ENCODE measurements around the gene GREB1. TPM values are rescaled to one million over a fixed set of nuclear protein-coding genes. Genes with fewer than 3 reads are reported as not detected.

GREB1 gene
- total and polyA plus RNA-seq, 2 of the 13 experiments (the other 11 are each of a cell fraction or from before 2014, with no cell fraction given), result 31.3 to 61.2 TPM

GRCh38 chr2:11539317-11540147, 5.7 kb downstream of the GREB1 start (continued):
- TF ChIP-seq, protein P1, sequence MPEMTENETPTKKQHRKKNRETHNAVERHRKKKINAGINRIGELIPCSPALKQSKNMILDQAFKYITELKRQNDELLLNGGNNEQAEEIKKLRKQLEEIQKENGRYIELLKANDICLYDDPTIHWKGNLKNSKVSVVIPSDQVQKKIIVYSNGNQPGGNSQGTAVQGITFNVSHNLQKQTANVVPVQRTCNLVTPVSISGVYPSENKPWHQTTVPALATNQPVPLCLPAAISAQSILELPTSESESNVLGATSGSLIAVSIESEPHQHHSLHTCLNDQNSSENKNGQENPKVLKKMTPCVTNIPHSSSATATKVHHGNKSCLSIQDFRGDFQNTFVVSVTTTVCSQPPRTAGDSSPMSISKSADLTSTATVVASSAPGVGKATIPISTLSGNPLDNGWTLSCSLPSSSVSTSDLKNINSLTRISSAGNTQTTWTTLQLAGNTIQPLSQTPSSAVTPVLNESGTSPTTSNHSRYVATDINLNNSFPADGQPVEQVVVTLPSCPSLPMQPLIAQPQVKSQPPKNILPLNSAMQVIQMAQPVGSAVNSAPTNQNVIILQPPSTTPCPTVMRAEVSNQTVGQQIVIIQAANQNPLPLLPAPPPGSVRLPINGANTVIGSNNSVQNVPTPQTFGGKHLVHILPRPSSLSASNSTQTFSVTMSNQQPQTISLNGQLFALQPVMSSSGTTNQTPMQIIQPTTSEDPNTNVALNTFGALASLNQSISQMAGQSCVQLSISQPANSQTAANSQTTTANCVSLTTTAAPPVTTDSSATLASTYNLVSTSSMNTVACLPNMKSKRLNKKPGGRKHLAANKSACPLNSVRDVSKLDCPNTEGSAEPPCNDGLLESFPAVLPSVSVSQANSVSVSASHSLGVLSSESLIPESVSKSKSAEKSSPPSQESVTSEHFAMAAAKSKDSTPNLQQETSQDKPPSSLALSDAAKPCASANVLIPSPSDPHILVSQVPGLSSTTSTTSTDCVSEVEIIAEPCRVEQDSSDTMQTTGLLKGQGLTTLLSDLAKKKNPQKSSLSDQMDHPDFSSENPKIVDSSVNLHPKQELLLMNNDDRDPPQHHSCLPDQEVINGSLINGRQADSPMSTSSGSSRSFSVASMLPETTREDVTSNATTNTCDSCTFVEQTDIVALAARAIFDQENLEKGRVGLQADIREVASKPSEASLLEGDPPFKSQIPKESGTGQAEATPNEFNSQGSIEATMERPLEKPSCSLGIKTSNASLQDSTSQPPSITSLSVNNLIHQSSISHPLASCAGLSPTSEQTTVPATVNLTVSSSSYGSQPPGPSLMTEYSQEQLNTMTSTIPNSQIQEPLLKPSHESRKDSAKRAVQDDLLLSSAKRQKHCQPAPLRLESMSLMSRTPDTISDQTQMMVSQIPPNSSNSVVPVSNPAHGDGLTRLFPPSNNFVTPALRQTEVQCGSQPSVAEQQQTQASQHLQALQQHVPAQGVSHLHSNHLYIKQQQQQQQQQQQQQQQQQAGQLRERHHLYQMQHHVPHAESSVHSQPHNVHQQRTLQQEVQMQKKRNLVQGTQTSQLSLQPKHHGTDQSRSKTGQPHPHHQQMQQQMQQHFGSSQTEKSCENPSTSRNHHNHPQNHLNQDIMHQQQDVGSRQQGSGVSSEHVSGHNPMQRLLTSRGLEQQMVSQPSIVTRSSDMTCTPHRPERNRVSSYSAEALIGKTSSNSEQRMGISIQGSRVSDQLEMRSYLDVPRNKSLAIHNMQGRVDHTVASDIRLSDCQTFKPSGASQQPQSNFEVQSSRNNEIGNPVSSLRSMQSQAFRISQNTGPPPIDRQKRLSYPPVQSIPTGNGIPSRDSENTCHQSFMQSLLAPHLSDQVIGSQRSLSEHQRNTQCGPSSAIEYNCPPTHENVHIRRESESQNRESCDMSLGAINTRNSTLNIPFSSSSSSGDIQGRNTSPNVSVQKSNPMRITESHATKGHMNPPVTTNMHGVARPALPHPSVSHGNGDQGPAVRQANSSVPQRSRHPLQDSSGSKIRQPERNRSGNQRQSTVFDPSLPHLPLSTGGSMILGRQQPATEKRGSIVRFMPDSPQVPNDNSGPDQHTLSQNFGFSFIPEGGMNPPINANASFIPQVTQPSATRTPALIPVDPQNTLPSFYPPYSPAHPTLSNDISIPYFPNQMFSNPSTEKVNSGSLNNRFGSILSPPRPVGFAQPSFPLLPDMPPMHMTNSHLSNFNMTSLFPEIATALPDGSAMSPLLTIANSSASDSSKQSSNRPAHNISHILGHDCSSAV (CRISPR knock-in tag; IDR thresholded peaks at IDR 0.05; ENCODE audit: borderline replicate concordance), result no peak
- TF ChIP-seq BHLHE40 (IDR thresholded peaks at IDR 0.05; ENCODE audit: low read length), result peak; percentile 92
- TF ChIP-seq SETDB1 (CRISPR knock-in tag; IDR thresholded peaks at IDR 0.05; ENCODE audit: borderline replicate concordance), result no peak
- no peak for TF ChIP-seq ZNF75D (CRISPR knock-in tag; IDR thresholded peaks at IDR 0.05; ENCODE audit: borderline replicate concordance)
- TF ChIP-seq EZH2 (conservative IDR thresholded peaks at IDR 0.05; ENCODE audit: low read depth, low read length), result no peak
- TF ChIP-seq KLF13 (CRISPR knock-in tag; IDR thresholded peaks at IDR 0.05), result no peak
- TF ChIP-seq HCFC1 (IDR thresholded peaks at IDR 0.05; ENCODE audit: low read depth, low read length), result no peak
- TF ChIP-seq ZBTB37 (CRISPR knock-in tag; IDR thresholded peaks at IDR 0.05), result no peak
- no peak for TF ChIP-seq AGO1 (IDR thresholded peaks at IDR 0.05; ENCODE audit: low read depth, low read length, poor library complexity, severe bottlenecking)
- TF ChIP-seq RFXAP (CRISPR knock-in tag; IDR thresholded peaks at IDR 0.05; ENCODE audit: borderline replicate concordance), result peak; percentile 52; the same call in 1 of the 2 replicates
- peak; percentile 99 for TF ChIP-seq TGIF2 (CRISPR knock-in tag; IDR thresholded peaks at IDR 0.05)
- TF ChIP-seq CC2D1A (CRISPR knock-in tag; IDR thresholded peaks at IDR 0.05), result peak; percentile 36; the same call in 1 of the 2 replicates
- TF ChIP-seq ZNF569 (CRISPR knock-in tag; IDR thresholded peaks at IDR 0.05; ENCODE audit: borderline replicate concordance), result no peak
- TF ChIP-seq CERS6 (CRISPR knock-in tag; IDR thresholded peaks at IDR 0.05), result no peak
- TF ChIP-seq NR2C2 (CRISPR knock-in tag; IDR thresholded peaks at IDR 0.05; ENCODE audit: borderline replicate concordance), result peak; percentile 51; the same call in 1 of the 2 replicates
- TF ChIP-seq TEAD3 (CRISPR knock-in tag; optimal IDR thresholded peaks at IDR 0.05; ENCODE audit: borderline replicate concordance), result peak; percentile 82
- TF ChIP-seq, protein P2, sequence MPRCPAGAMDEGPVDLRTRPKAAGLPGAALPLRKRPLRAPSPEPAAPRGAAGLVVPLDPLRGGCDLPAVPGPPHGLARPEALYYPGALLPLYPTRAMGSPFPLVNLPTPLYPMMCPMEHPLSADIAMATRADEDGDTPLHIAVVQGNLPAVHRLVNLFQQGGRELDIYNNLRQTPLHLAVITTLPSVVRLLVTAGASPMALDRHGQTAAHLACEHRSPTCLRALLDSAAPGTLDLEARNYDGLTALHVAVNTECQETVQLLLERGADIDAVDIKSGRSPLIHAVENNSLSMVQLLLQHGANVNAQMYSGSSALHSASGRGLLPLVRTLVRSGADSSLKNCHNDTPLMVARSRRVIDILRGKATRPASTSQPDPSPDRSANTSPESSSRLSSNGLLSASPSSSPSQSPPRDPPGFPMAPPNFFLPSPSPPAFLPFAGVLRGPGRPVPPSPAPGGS (CRISPR knock-in tag; IDR thresholded peaks at IDR 0.05), result no peak

Measured in HepG2 (cell line).